Type B pancreatic cell (in vitro differentiated cells): Measurements from ENCODE around the gene EIF3C. TPM values are rescaled to one million over a fixed set of nuclear protein-coding genes. Genes with fewer than 3 reads are reported as not detected.
"Not testable (repeated sequence)": the region's sequence is repeated elsewhere in the genome, so short reads cannot be mapped to it uniquely, and the experiment has no call there.

Source experiments
- DNase-seq: peaks from one replicate; pipeline ENCODE4 v3.0.0; 2021; ENCODE audit warnings: mixed read lengths; ENCODE audit not compliant: unreplicated experiment; ENCODE audit errors: extremely low spot score
- H3K27ac Mint-ChIP-seq: 2 replicates; pipeline ENCODE4 v1.8.0; 2021; ENCODE audit warnings: mild to moderate bottlenecking, mixed read lengths
- H3K27me3 Mint-ChIP-seq: 2 replicates; pipeline ENCODE4 v1.8.0; 2021; ENCODE audit warnings: mixed read lengths
- H3K36me3 Mint-ChIP-seq: 2 replicates; pipeline ENCODE4 v1.8.0; 2021; ENCODE audit warnings: mixed read lengths
- H3K4me1 Mint-ChIP-seq: one replicate; pipeline ENCODE4 v1.8.0; 2021; ENCODE audit warnings: mixed read lengths; ENCODE audit not compliant: unreplicated experiment
- H3K4me3 Mint-ChIP-seq: 2 replicates; pipeline ENCODE4 v1.8.0; 2021; ENCODE audit warnings: mild to moderate bottlenecking, mixed read lengths
- H3K9me3 Mint-ChIP-seq: 2 replicates; pipeline ENCODE4 v1.8.0; 2021; ENCODE audit warnings: mixed read lengths
- total RNA-seq: library from RNA; stranded (reverse); gene quantifications from 2 replicates; pipeline ENCODE4 v1.2.1, GENCODE V29; 2021; ENCODE audit warnings: low replicate concordance
- TF ChIP-seq, protein P1 (sequence below): fragments of 200-600 bp; sonication (generic); conservative IDR thresholded peaks from 2 replicates; pipeline ENCODE4 v1.5.0; 2021; ENCODE audit warnings: antibody characterized with exemption, mild to moderate bottlenecking

The EIF3C gene
- total RNA-seq, 1 donor from 2014 or later, result 764 TPM

DNA sequence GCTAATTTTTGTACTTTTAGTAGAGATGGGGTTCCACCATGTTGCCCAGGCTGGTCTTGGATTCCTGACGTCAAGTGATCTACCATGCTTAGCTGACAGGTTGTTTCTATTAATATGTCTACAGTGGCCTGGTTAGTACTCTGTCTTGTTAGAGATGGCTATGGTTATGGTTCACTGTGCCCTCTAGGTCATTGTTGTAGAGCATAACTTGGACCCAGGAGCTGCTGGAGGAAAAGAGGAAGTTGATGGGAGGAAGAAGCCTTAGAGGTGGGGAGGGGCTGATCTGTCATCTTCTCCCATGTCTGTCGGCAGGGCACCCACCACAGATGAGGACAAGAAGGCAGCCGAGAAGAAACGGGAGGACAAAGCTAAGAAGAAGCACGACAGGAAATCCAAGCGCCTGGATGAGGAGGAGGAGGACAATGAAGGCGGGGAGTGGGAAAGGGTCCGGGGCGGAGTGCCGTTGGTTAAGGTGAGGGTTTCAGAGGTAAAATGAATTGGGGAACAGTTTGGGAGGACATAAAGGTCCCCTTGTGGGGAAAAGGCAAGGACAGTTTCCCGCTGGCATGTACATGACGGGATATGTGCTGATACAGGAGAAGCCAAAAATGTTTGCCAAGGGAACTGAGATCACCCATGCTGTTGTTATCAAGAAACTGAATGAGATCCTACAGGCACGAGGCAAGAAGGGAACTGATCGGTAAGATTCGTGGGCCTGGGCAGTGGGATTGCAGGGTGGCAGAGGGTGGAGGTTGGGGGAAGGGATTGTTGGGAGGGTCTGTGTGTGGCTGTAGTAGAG is 11.8 kb downstream of the EIF3C start:
- not testable (repeated sequence) for H3K4me3 Mint-ChIP-seq, H3K4me1 Mint-ChIP-seq, H3K36me3 Mint-ChIP-seq, H3K9me3 Mint-ChIP-seq, H3K27ac Mint-ChIP-seq, H3K27me3 Mint-ChIP-seq
- peak; percentile 27 for DNase-seq

DNA sequence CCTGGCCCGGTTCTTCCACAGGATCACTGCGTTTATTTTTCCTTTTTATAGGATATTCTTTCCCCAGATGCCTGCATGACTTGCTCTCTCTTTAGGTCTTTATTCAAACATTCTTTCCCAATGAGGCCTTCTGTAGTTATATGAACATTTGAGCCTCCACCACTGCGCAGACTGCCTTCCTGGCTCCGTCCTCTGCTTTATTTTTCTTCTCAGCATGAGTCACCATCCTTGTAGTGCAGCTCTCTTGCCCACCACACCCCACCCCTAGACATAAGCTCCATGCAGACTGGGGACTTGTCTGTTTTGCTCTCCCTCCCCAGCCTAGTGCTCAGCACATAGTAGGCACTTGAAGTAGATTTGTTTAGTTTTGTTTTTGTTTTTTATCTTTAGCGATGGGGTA is 20.0 kb downstream of the EIF3C start:
- not testable (repeated sequence) for DNase-seq, H3K36me3 Mint-ChIP-seq, H3K27me3 Mint-ChIP-seq, H3K4me3 Mint-ChIP-seq, H3K4me1 Mint-ChIP-seq, H3K27ac Mint-ChIP-seq, H3K9me3 Mint-ChIP-seq

DNA sequence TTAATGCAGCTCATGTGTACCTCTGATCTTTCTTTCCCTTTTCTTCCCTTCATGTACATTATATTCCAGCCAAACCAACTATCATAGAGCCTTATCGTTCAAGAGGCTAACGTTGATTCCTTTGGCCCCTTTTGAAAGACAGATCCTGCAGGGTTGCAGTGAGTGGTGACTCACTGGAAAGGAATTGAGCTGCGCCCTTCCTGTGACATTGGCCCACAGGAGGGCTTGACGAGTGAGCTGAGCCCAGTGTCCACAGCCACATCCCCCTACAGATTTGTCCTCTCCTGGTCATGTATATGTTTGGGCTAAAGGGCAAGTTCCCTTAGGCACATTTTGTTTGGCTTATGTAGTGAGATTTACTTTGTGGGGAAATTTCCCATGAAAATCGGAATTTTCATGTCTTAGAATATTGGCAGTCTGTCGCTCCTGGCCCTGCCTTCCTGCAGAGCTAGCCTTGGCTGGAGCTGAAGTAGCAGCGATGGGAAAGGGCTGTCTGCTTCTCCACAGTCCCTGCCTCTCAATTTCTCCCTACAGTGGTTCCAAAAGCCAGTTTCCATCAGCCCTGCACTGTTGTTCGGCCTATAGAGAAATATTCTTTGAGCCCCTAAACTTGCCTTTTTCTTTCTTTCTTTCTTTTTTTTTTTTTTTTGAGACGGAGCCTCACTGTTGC is 21.3 kb downstream of the EIF3C start:
- not testable (repeated sequence) for H3K4me3 Mint-ChIP-seq, H3K27me3 Mint-ChIP-seq, H3K27ac Mint-ChIP-seq, DNase-seq, H3K9me3 Mint-ChIP-seq, H3K36me3 Mint-ChIP-seq, H3K4me1 Mint-ChIP-seq

DNA sequence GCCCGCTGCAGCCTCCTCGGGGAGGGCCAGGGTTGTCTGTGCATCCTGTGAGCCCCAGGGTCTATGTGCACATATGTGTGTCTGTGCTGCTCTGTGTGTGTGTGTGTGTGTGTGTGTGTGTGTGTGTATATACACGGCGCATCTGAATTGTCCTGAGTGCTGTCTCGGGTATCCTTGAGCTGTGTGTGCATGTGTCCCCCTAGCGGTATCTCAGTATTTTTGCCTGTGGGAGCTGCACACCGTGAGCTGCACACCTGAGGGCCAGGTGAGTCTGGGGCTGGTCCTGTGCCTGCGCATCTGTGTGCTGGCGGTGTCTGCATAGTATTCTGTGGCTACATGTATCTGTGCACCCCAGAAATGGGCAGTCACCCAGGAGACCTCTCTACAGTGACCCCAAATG is 28.5 kb downstream of the EIF3C start:
- not testable (repeated sequence) for H3K36me3 Mint-ChIP-seq, DNase-seq, H3K27me3 Mint-ChIP-seq, H3K27ac Mint-ChIP-seq, H3K9me3 Mint-ChIP-seq, H3K4me1 Mint-ChIP-seq, H3K4me3 Mint-ChIP-seq

DNA sequence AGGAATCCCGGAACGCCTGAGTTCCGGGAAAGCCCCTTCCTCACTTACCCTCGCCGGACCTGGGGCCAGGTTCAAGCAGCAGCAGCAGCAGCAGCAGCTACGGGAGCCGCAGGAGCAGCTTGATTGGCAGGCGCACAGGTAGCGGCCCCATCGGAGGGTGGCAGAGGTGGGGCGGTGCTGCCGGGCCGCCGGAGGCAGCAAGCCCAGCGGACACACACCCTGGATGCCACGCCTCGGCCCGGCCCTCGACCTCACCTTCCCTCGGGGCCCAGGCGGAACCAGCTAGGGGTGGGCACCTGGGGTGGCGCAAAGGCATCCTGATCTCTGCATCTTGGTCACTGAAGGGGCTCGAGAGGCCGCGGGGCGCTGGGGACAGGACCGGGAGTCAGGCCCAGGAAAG is 29.4 kb downstream of the EIF3C start:
- not testable (repeated sequence) for H3K4me3 Mint-ChIP-seq, H3K4me1 Mint-ChIP-seq, H3K27ac Mint-ChIP-seq, H3K9me3 Mint-ChIP-seq, H3K27me3 Mint-ChIP-seq, H3K36me3 Mint-ChIP-seq, DNase-seq

DNA sequence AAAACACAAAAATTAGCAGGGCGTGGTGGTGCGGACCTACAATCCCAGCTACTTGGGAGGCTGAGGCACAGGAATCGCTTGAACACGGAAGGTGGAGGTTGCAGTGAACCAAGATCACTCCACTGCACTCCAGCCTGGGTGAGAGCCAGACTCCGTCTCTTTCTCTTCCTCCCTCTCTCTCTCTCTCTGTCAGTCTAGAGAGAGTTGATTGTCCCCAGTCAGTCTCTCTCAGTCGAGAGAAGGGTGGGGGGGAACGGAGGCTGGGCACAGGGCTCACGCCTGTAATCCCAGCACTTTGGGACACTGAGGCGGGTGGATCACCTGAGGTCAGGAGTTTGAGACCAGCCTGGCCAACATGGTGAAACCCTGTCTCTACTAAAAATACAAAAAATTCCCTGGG is 30.0 kb downstream of the EIF3C start:
- H3K27ac Mint-ChIP-seq, H3K27me3 Mint-ChIP-seq, DNase-seq, H3K9me3 Mint-ChIP-seq, H3K36me3 Mint-ChIP-seq, H3K4me1 Mint-ChIP-seq, H3K4me3 Mint-ChIP-seq: not testable (repeated sequence)

DNA sequence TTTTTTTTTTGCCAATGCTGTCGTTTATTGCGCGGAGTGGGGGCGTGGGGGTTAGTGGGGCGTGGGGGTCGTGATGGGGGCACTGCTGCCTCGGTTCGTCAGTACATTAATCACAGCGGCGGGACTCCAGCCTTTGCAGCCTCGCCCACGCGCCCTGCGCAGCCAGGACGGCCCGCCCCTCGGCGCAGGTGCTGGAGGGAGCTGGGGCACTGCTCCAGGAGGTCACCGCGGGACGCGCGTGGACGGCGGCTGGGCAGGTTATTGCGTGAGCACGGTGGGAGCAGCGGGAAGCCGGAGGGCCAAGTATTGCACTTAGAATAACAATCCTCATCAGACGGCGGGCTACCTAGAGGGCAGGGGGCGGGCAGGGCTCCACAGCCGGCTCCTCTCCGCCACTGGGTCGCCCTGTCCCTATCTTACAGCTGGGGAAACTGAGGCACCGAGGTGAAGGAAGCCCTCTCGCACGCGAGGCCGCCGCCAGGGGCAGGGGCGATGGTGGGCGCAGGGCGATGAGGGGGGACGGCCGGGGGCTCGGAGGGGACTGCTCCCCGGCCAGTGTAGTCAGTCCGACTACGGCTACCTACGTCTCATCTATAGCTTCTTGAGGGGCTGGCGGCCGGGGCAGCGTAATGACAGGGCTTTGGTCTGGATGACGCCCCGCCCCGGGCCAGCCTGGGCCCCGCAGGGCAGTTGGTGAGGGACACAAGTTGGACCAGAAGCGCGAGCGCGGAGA is 35.5 kb downstream of the EIF3C start:
- H3K27ac Mint-ChIP-seq, H3K27me3 Mint-ChIP-seq, H3K36me3 Mint-ChIP-seq, H3K9me3 Mint-ChIP-seq, H3K4me3 Mint-ChIP-seq, H3K4me1 Mint-ChIP-seq, DNase-seq: not testable (repeated sequence)

DNA sequence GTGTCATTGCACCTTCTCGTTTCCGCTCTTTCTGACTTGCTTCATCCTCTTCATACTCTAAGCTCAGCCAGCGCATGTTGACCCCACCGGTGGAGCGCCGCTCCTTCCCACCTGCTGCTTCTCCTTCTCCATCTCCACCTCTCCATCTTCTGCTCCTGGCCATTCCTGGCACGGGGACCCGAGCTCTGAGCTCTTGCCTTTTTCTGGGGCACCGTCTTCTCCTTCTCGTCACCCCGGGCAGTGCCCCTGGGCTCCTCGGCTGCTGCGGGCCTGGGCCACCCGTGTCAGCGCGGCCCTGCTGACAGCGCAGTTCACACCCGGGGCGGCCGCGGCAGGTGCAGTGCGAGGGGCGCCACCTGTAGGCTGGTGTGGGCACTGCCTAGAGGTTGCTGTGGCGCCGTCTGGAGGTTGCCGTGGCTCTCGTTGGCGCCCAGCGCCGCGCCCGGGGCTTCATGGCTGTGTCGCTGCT is 38.8 kb downstream of the EIF3C start:
- not testable (repeated sequence) for H3K9me3 Mint-ChIP-seq, H3K4me1 Mint-ChIP-seq, DNase-seq, H3K36me3 Mint-ChIP-seq, H3K27me3 Mint-ChIP-seq, H3K27ac Mint-ChIP-seq, H3K4me3 Mint-ChIP-seq
- TF ChIP-seq, protein P1, sequence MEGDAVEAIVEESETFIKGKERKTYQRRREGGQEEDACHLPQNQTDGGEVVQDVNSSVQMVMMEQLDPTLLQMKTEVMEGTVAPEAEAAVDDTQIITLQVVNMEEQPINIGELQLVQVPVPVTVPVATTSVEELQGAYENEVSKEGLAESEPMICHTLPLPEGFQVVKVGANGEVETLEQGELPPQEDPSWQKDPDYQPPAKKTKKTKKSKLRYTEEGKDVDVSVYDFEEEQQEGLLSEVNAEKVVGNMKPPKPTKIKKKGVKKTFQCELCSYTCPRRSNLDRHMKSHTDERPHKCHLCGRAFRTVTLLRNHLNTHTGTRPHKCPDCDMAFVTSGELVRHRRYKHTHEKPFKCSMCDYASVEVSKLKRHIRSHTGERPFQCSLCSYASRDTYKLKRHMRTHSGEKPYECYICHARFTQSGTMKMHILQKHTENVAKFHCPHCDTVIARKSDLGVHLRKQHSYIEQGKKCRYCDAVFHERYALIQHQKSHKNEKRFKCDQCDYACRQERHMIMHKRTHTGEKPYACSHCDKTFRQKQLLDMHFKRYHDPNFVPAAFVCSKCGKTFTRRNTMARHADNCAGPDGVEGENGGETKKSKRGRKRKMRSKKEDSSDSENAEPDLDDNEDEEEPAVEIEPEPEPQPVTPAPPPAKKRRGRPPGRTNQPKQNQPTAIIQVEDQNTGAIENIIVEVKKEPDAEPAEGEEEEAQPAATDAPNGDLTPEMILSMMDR, result peak; percentile 59

DNA sequence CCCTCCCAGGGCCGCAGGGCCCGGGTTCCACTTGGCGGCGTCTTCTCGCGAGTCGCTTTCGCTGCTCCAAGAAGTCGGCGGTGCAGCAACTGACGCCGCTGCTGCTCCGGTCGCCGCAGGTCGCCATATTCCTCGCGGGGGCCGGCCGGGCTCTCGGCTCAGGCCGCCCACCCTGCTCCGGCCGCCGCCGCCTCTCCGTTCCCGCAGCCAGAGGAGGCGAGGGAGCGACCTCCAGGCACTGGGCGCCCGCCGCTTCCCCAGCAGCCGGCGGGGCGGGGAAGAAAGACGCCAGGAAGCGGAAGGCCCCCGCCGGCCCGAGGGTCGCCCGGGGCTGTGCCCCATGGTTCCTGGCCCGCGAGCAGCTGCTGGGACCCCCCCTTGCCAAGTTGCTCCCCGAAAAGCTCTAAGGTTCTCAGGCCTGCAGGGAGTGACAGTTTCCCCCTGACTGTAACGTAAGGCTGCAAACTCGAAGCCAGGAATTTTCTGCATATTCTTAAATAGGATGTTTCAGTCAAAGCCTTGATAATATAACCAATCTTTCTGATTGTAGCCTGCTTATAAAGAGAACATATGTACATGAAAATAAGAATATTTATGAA is 39.3 kb downstream of the EIF3C start:
- H3K36me3 Mint-ChIP-seq, DNase-seq, H3K4me1 Mint-ChIP-seq, H3K4me3 Mint-ChIP-seq, H3K9me3 Mint-ChIP-seq, H3K27me3 Mint-ChIP-seq, H3K27ac Mint-ChIP-seq: not testable (repeated sequence)

DNA sequence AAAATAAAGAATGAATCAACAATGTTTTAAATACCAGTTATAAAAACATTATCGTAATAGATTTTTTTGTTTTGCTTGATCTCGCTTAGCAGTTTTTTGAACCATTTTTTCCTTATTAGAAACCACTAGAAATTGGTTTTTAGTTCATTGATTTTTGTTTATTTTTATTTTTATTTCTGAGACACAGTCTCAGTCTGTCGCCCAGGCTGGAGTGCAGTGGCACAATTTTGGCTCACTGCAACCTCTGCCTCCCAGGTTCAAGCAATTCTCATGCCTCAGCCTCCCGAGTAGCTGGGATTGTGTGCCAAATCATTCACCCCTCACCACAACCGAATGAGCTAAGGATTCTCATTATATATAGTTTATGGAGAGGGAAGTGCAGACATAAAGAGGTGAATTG is 40.2 kb downstream of the EIF3C start, which contains the start of gene NPIPB9:
NPIPB9 (plus strand) TSS at position 301 of the 400 bp plus-strand sequence.
- H3K36me3 Mint-ChIP-seq, H3K4me1 Mint-ChIP-seq, H3K9me3 Mint-ChIP-seq, H3K27me3 Mint-ChIP-seq, H3K4me3 Mint-ChIP-seq, H3K27ac Mint-ChIP-seq, DNase-seq: not testable (repeated sequence)

DNA sequence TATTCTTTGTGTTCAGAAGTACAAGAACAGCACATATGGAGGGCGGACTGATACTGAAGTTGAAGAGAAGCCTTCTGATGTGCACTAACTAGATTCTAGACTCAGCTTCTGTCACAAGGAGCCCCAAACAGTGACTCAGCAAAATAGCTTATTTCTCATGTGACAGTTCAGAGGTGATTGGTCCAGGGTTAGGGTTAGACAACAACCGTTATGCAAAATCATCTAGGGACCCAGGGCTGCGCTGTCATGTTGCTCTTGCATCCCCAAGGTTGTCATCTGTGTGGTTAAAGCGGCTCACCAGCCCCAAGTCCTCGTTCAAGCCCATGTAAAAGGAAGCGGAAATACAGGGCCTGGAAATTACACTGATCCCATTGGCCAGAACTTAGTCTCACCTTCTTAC is 70.4 kb downstream of the EIF3C start:
- H3K4me1 Mint-ChIP-seq, H3K9me3 Mint-ChIP-seq, H3K36me3 Mint-ChIP-seq, H3K27me3 Mint-ChIP-seq, DNase-seq, H3K27ac Mint-ChIP-seq, H3K4me3 Mint-ChIP-seq: not testable (repeated sequence)

DNA sequence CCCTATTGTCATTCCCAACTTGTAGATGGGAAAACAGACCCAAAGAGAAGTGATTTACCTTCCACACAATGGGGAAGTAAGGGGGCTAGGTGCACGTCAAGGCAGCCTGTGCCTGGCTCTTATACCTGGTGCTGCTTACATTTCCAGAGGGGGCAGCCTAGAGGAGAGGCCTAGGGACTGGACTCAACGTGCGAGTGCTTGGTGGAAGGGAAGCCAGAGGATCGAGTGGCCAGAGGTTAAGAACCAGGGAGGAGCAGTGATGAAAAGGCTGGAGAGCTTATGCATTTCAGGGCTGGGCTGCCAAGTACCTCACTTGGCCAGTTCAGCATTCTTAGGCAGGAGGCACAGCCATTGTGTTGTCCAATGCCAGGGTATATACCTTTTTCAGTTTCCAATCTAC is 71.1 kb downstream of the EIF3C start:
- not testable (repeated sequence) for H3K27ac Mint-ChIP-seq, H3K4me3 Mint-ChIP-seq, H3K4me1 Mint-ChIP-seq, DNase-seq, H3K27me3 Mint-ChIP-seq, H3K9me3 Mint-ChIP-seq, H3K36me3 Mint-ChIP-seq
